B cell (primary cell): ENCODE measurements around the gene SCGN. TPM values are rescaled to one million over a fixed set of nuclear protein-coding genes. Genes with fewer than 3 reads are reported as not detected.

Experiments
- ATAC-seq: fragments of 200-7000 bp; cut with Tn5 transposase; one replicate; pipeline ENCODE4 v1.10.0; 2021; ENCODE audit warnings: low read depth, mild to moderate bottlenecking, moderate number of reproducible peaks, moderate library complexity
- CTCF ChIA-PET: fragments of 350-600 bp; sonication (Branson Sonifier 250); formaldehyde crosslinking; loops from one replicate; lab custom pipeline; 2021; ENCODE audit warnings: antibody characterized with exemption, inconsistent platforms; lab: Charles Lee
- POLR2A ChIA-PET: fragments of 350-600 bp; sonication (Branson Sonifier 250); formaldehyde crosslinking; loops from one replicate; lab custom pipeline; 2021; ENCODE audit warnings: antibody characterized with exemption; lab: Charles Lee
- DNase-seq: peaks from one replicate; pipeline ENCODE4 v3.0.0; 2013
- H2AFZ ChIP-seq: 2 replicates; pipeline ENCODE4 v1.6.1; 2012; ENCODE audit warnings: mild to moderate bottlenecking, low read depth, low read length; ENCODE audit not compliant: insufficient read depth, poor library complexity, severe bottlenecking
- H3K27ac ChIP-seq, 2 donors: 1 replicate in 1 of 2; 2 replicates in 1 of 2; pipeline ENCODE4 v1.5.1; 2012 to 2013; ENCODE audit warnings: low read length in 2 of 2, mild to moderate bottlenecking in 2 of 2, moderate library complexity in 1 of 2
- H3K27me3 ChIP-seq, 4 experiments: fragments of 200-600 bp in 1 of 4; sonication (generic) in 1 of 4; replicated peaks in 1 of 4; 1 replicate in 2 of 4; 2 replicates in 2 of 4; pipeline versions ENCODE4 v1.6.1 to v1.7.0; 2013 to 2016; ENCODE audit warnings: low read length in 3 of 4, mild to moderate bottlenecking in 2 of 4, mixed read lengths in 1 of 4, moderate library complexity in 1 of 4; ENCODE audit not compliant: insufficient read depth in 4 of 4, control insufficient read depth in 3 of 4; ENCODE audit errors: control extremely low read depth in 1 of 4
- H3K36me3 ChIP-seq, 2 experiments: replicated peaks in 1 of 2; 1 replicate in 1 of 2; 2 replicates in 1 of 2; pipeline versions ENCODE4 v1.6.1 to v1.7.1; 2013; ENCODE audit warnings: low read length in 1 of 2; ENCODE audit not compliant: insufficient read depth in 2 of 2, control insufficient read depth in 1 of 2; ENCODE audit errors: control extremely low read depth in 1 of 2, extremely low read depth in 1 of 2
- H3K4me1 ChIP-seq, 2 donors: fragments of 200-600 bp in 1 of 2; sonication (generic) in 1 of 2; 1 replicate in 1 of 2; 2 replicates in 1 of 2; pipeline versions ENCODE4 v1.5.1 to v1.6.1; 2013 to 2017; ENCODE audit warnings: low read length in 2 of 2; ENCODE audit not compliant: control insufficient read depth in 2 of 2, insufficient read depth in 2 of 2
- H3K4me2 ChIP-seq: replicated peaks from 2 replicates; pipeline ENCODE3; 2012; ENCODE audit warnings: mild to moderate bottlenecking, low read depth, low read length; ENCODE audit not compliant: poor library complexity, severe bottlenecking
- H3K4me3 ChIP-seq, 5 experiments: fragments of 200-600 bp in 1 of 5; sonication (generic) in 1 of 5; 1 replicate in 3 of 5; 2 replicates in 2 of 5; pipeline versions ENCODE4 v1.5.1 to v1.7.0; 2011 to 2016; ENCODE audit warnings: low read length in 4 of 5, mild to moderate bottlenecking in 4 of 5, low read depth in 2 of 5, control low read depth in 1 of 5, moderate library complexity in 1 of 5; ENCODE audit not compliant: insufficient read depth in 1 of 5; ENCODE audit errors: control extremely low read depth in 1 of 5, extremely low read depth in 1 of 5
- H3K79me2 ChIP-seq: fragments of 200-600 bp; sonication (generic); one replicate; pipeline ENCODE4 v1.6.0; 2016; ENCODE audit warnings: low read length; ENCODE audit not compliant: control insufficient read depth, insufficient read depth
- H3K9ac ChIP-seq: fragments of 200-600 bp; sonication (generic); 2 replicates; pipeline ENCODE4 v1.6.1; 2017; ENCODE audit warnings: mild to moderate bottlenecking, low read length, moderate library complexity
- H3K9me3 ChIP-seq, 3 donors: one replicate each; pipeline versions ENCODE4 v1.6.1 to v1.7.1; 2013; ENCODE audit warnings: low read length in 2 of 3; ENCODE audit not compliant: control insufficient read depth in 2 of 3, insufficient read depth in 1 of 3; ENCODE audit errors: control extremely low read depth in 1 of 3
- H4K20me1 ChIP-seq: 2 replicates; pipeline ENCODE4 v1.6.0; 2012; ENCODE audit warnings: mild to moderate bottlenecking, low read length; ENCODE audit not compliant: insufficient read depth, control insufficient read depth, poor library complexity, severe bottlenecking
- H3K27ac Mint-ChIP-seq: one replicate; pipeline ENCODE4 v1.8.0; 2021; ENCODE audit warnings: mixed read lengths
- H3K27me3 Mint-ChIP-seq: one replicate; pipeline ENCODE4 v1.8.0; 2021; ENCODE audit warnings: mixed read lengths
- H3K4me1 Mint-ChIP-seq: one replicate; pipeline ENCODE4 v1.8.0; 2021; ENCODE audit warnings: mixed read lengths
- H3K4me3 Mint-ChIP-seq: one replicate; pipeline ENCODE4 v1.8.0; 2021; ENCODE audit warnings: mixed read lengths
- H3K9me3 Mint-ChIP-seq: one replicate; pipeline ENCODE4 v1.8.0; 2022; ENCODE audit warnings: mixed read lengths; ENCODE audit not compliant: insufficient read depth
- CTCF ChIP-seq: fragments of 200-600 bp; IDR thresholded peaks from one replicate; pipeline ENCODE4 v1.8.0; 2022; ENCODE audit warnings: antibody characterized with exemption, mild to moderate bottlenecking
- EZH2 ChIP-seq: IDR thresholded peaks from 2 replicates; pipeline ENCODE4 v1.6.1; 2012; ENCODE audit warnings: borderline replicate concordance, low read depth, mild to moderate bottlenecking, moderate library complexity, low read length; ENCODE audit not compliant: insufficient read depth, poor library complexity, severe bottlenecking
- WGBS: methylation state at CpG from one replicate; pipeline ENCODE4 v1.1.5; 2013; ENCODE audit warnings: missing lambda C conversion rate; ENCODE audit not compliant: insufficient coverage; 5-methylcytosine and 5-hydroxymethylcytosine counted together
- intact Hi-C: fragments of 100-400 bp; cut with micrococcal nuclease; formaldehyde crosslinking; loops from one replicate; pipeline ENCODE4 v1.10.0; 2022
- polyA plus RNA-seq: library from polyadenylated mRNA; depleted of rRNA; stranded (reverse); fragments of >200 nt; gene quantifications from 2 replicates; pipeline ENCODE4 v1.2.3, GENCODE V29; 2012
- total RNA-seq, 2 donors: library from RNA; stranded (reverse); fragments of 120-200 nt in 1 of 2; gene quantifications; 1 replicate in 1 of 2; 2 replicates in 1 of 2; pipeline versions ENCODE4 v1.2.3 to v1.2.4, GENCODE V29; 2013 to 2022

Gene SCGN
- total and polyA plus RNA-seq, 2 donors (not counting 1 experiment from before 2014, with no cell fraction given), result not detected

GRCh38 chr6:25715794-25716193 is 63.8 kb downstream of the SCGN start:
- H3K27ac Mint-ChIP-seq, result no peak overlapping the region
- Histone ChIP-seq H3K4me1 (no peaks in the 10 kb centered on the region), H2AFZ (no peak overlapping the region), H3K27me3 (no peaks in the 10 kb centered on the region), H3K9ac (no peak overlapping the region), H4K20me1 (no peaks in the 10 kb centered on the region), H3K36me3 (no peaks in the 10 kb centered on the region), H3K9me3 (no peaks in the 10 kb centered on the region), H3K4me3 (no peak overlapping the region), H3K27ac (no peak overlapping the region), H3K79me2 (no peaks in the 10 kb centered on the region), H3K4me2 (no peak overlapping the region)
- H3K9me3 Mint-ChIP-seq, result no peaks in the 10 kb centered on the region
- ChIA-PET POLR2A (no interaction called here), CTCF (interaction anchor here (1.3 to 2.4 kb wide), 2 partner anchors 277 to 492 kb away, joined by 3 to 12 read pairs; no protein-coding TSS in a partner anchor)
- no peak for ATAC-seq
- WGBS, result 92% methylated on average over 4 of the region's 4 CpGs
- TF ChIP-seq EZH2 (no peak), CTCF (no peak)
- H3K4me1 Mint-ChIP-seq, result no peaks in the 10 kb centered on the region
- intact Hi-C loops, result no loop called here
- peaks cover 3% of the 10 kb centered on the region for H3K27me3 Mint-ChIP-seq
- DNase-seq, result no peak
- H3K4me3 Mint-ChIP-seq, result no peak overlapping the region

GRCh38 chr6:25717866-25718740 is 66.1 kb downstream of the SCGN start:
- no peak overlapping the region for H3K4me3 Mint-ChIP-seq
- Histone ChIP-seq H3K27me3 (no peaks in the 10 kb centered on the region), H3K9me3 (no peaks in the 10 kb centered on the region), H3K79me2 (no peaks in the 10 kb centered on the region), H2AFZ (no peak overlapping the region), H3K4me3 (no peak overlapping the region), H3K27ac (no peak overlapping the region), H4K20me1 (no peaks in the 10 kb centered on the region), H3K36me3 (no peaks in the 10 kb centered on the region), H3K4me2 (no peak overlapping the region), H3K4me1 (no peaks in the 10 kb centered on the region), H3K9ac (no peak overlapping the region)
- intact Hi-C loops, result no loop called here
- no peaks in the 10 kb centered on the region for H3K4me1 Mint-ChIP-seq
- WGBS, result no CpG with 5 or more reads among the region's 6 CpGs
- CTCF ChIA-PET, result interaction anchor here (0.7 to 4.5 kb wide), 21 partner anchors 9 to 495 kb away, joined by 3 to 76 read pairs (median 4); a partner anchor contains a TSS
- ATAC-seq (no peak), DNase-seq (peak; percentile 51)
- no peaks in the 10 kb centered on the region for H3K9me3 Mint-ChIP-seq
- POLR2A ChIA-PET, result no interaction called here
- peaks cover 12% of the 10 kb centered on the region for H3K27me3 Mint-ChIP-seq
- H3K27ac Mint-ChIP-seq, result no peak overlapping the region
- TF ChIP-seq EZH2 (no peak), CTCF (peak; percentile 79)
